NCI-H1694 (cell line): ENCODE data around the gene ELMO1.

Experiments used
- DNase-seq: peaks from one replicate; lab custom pipeline; 2025; lab: John Stamatoyannopoulos, UW

ELMO1 gene

GRCh38 chr7:37016064-37016878, 432.4 kb downstream of the ELMO1 start:
- DNase-seq: no peak

GRCh38 chr7:37015353-37016034, 433.2 kb downstream of the ELMO1 start:
- DNase-seq: no peak

- DNase-seq: peak; percentile 66
Measured at GRCh38 chr7:37013771-37014170, 434.9 kb downstream of the ELMO1 start.

- no peak for DNase-seq
Measured at GRCh38 chr7:37011151-37011890, 437.3 kb downstream of the ELMO1 start.

GRCh38 chr7:37009125-37009675, 439.5 kb downstream of the ELMO1 start:
- peak; percentile 18 for DNase-seq

GRCh38 chr7:37007691-37008090, 441.0 kb downstream of the ELMO1 start:
- DNase-seq: no peak

- no peak for DNase-seq
Measured at GRCh38 chr7:37007268-37007667, 441.4 kb downstream of the ELMO1 start.

GRCh38 chr7:37006764-37007163, 441.9 kb downstream of the ELMO1 start:
- DNase-seq: no peak

GRCh38 chr7:37000511-37000910, 448.2 kb downstream of the ELMO1 start:
- peak; percentile 90 for DNase-seq

GRCh38 chr7:36999626-37000485, 448.8 kb downstream of the ELMO1 start:
- peak; percentile 90 for DNase-seq

- DNase-seq: no peak
Measured at GRCh38 chr7:36995776-36996175, 452.9 kb downstream of the ELMO1 start.

GRCh38 chr7:36994456-36995112, 454.1 kb downstream of the ELMO1 start:
- DNase-seq: no peak

GRCh38 chr7:36986948-36987724, 461.5 kb downstream of the ELMO1 start:
- peak; percentile 83 for DNase-seq

GRCh38 chr7:36986511-36986933, 462.1 kb downstream of the ELMO1 start:
- peak; percentile 79 for DNase-seq

- DNase-seq: peak; percentile 69
Measured at GRCh38 chr7:36985866-36986400, 462.7 kb downstream of the ELMO1 start.

- no peak for DNase-seq
Measured at GRCh38 chr7:36985316-36985715, 463.3 kb downstream of the ELMO1 start.

GRCh38 chr7:36984710-36985312, 463.9 kb downstream of the ELMO1 start:
- DNase-seq: peak; percentile 29

GRCh38 chr7:36984041-36984521, 464.6 kb downstream of the ELMO1 start:
- no peak for DNase-seq

GRCh38 chr7:36982766-36983165, 465.9 kb downstream of the ELMO1 start:
- no peak for DNase-seq
